K562 (cell line): Measurements from ENCODE around the gene SDF4. TPM values are rescaled to one million over a fixed set of nuclear protein-coding genes. Genes with fewer than 3 reads are reported as not detected.

Experiments used
- CHD7 ChIP-seq: fragments of 200-600 bp; sonication (generic); IDR thresholded peaks from one replicate; pipeline ENCODE4 v1.6.1; 2012; ENCODE audit warnings: mild to moderate bottlenecking, low read depth, low read length, inconsistent platforms
- CREB3 ChIP-seq: fragments of 450-650 bp; conservative IDR thresholded peaks from 2 replicates; pipeline ENCODE4 v1.6.1; 2016; ENCODE audit warnings: missing genetic modification characterization, low read depth, mild to moderate bottlenecking, missing compliant biosample characterization, moderate library complexity
- ETV5 ChIP-seq: sonication (generic); formaldehyde crosslinking; IDR thresholded peaks from 2 replicates; pipeline ENCODE4 v1.4.0; 2020; ENCODE audit warnings: low read depth, mild to moderate bottlenecking, missing genetic modification reagents
- FOXA1 ChIP-seq: fragments of 450-650 bp; IDR thresholded peaks from 2 replicates; pipeline ENCODE4 v1.6.1; 2016; ENCODE audit warnings: mild to moderate bottlenecking, borderline replicate concordance
- ILK ChIP-seq: fragments of 450-650 bp; IDR thresholded peaks from 2 replicates; pipeline ENCODE4 v1.6.1; 2016; ENCODE audit warnings: missing genetic modification characterization, low read depth, mild to moderate bottlenecking, missing compliant biosample characterization, moderate library complexity, borderline replicate concordance
- RAD21 ChIP-seq, 2 experiments: fragments of 250-450 bp in 1 of 2; fragments of 450-650 bp in 1 of 2; sonication (Bioruptor Pico) in 1 of 2; formaldehyde crosslinking in 1 of 2; IDR thresholded peaks in 1 of 2; conservative IDR thresholded peaks in 1 of 2; 2 replicates each; pipeline versions ENCODE4 v1.4.0 to v1.8.0; 2020 to 2022; ENCODE audit warnings: mild to moderate bottlenecking in 2 of 2, moderate library complexity in 1 of 2
- TAF7 ChIP-seq: fragments of 450-650 bp; IDR thresholded peaks from 2 replicates; pipeline ENCODE4 v1.6.1; 2016; ENCODE audit warnings: missing genetic modification characterization, missing compliant biosample characterization
- TBL1XR1 ChIP-seq, 2 experiments: IDR thresholded peaks; 2 replicates each; pipeline ENCODE4 v1.6.1; 2012; ENCODE audit warnings: improper control_type of control experiment in 2 of 2, low read length in 2 of 2, mild to moderate bottlenecking in 1 of 2
- TFE3 ChIP-seq: fragments of 450-650 bp; formaldehyde crosslinking; IDR thresholded peaks from 2 replicates; pipeline ENCODE4 v1.4.0; 2020; ENCODE audit warnings: mild to moderate bottlenecking, mixed read lengths
- TGIF2 ChIP-seq: sonication (generic); formaldehyde crosslinking; IDR thresholded peaks from 2 replicates; pipeline ENCODE4 v1.8.1; 2022; ENCODE audit warnings: mild to moderate bottlenecking, missing genetic modification reagents, moderate library complexity
- ZNF561 ChIP-seq: fragments of 450-650 bp; formaldehyde crosslinking; conservative IDR thresholded peaks from 2 replicates; pipeline ENCODE4 v1.4.0; 2020; ENCODE audit warnings: mild to moderate bottlenecking, moderate library complexity
- polyA plus RNA-seq, 8 experiments: library from polyadenylated mRNA; depleted of rRNA in 4 of 8; stranded (reverse) in 5 of 8; unstranded in 3 of 8; fragments of >200 nt; fragmentation: Nextera tagmentation in 2 of 8; fragmentation: Illumina TruSeq in 1 of 8; extraction: Ambion mirVana in 2 of 8; extraction: Trizol in 1 of 8; gene quantifications; 2 replicates each; pipeline versions ENCODE4 v1.2.1 to v1.2.3, GENCODE V29; 2011 to 2014; ENCODE audit warnings: inconsistent platforms in 1 of 8, missing spikeins in 1 of 8
- total RNA-seq, 7 experiments: library from RNA; depleted of rRNA in 6 of 7; stranded (reverse); fragments of >200 nt in 6 of 7; fragmentation: Illumina TruSeq in 2 of 7; extraction: Trizol in 2 of 7; gene quantifications; 2 replicates each; pipeline versions ENCODE4 v1.2.1 to v1.2.3, GENCODE V29; 2011 to 2021; ENCODE audit warnings: low replicate concordance in 1 of 7

Gene SDF4
- total and polyA plus RNA-seq, 9 of the 15 experiments (the other 6 are each of a cell fraction or from before 2014, with no cell fraction given): 0.35 to 160 (median 65.2) TPM

- TF ChIP-seq ETV5 (peak; percentile 75; the same call in 1 of the 2 replicates), FOXA1 (no peak), CREB3 (tag) (no peak), ILK (no peak), TAF7 (tag) (no peak), ZNF561 (no peak), RAD21 (CRISPR knock-in tag; conservative IDR thresholded peaks at IDR 0.05 in 1 of 2, IDR thresholded peaks at IDR 0.05 in 1 of 2) (no peak), TFE3 (CRISPR knock-in tag) (no peak), TBL1XR1 (IDR thresholded peaks at IDR 0.05; ENCODE audit: low read length in 2 of 2) (no peak), CHD7 (no peak), TGIF2 (no peak; the same call in 1 of the 2 replicates)
These were observed 41.9 kb upstream of the SDF4 start, which contains the start of gene UBE2J2 (continued) for GRCh38 chr1:1273512-1274298.
